ENCODE measurements around the gene HDAC4.

HDAC4 gene

DNA sequence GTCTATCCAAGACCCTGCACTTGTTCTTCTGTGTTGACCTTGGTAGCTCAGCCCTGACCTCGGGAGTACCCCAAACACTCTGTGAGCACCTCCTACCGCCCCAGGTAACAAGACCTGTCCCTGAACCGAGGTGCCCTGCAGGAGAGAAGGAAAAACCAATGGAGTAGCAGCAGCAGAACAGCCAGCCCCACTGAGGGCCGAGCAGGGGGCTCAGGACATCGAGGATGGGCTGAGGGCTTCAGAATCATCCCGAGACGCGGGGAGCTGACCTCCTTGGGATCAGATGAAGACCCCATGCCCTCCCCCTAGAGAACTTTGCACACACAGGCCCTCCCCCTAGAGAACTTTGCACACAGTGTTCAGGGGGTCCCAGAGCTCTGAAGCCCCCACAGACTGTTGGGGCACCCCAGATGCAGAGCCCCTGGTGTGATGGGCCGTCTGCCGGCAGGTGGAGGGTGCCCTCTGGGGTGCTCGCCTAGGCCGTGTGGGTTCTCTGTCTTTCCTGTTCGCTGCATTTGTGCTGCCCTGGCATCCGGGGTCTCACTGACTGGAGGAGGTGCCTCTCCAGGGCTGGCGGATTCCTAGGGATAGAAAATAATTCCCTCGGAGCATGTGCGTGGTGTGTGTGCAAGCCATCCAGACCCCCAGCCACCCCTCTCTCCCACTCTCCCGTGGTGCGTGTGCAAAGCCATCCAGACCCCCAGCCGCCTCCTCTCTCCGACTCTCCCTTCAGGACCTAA, 363.8 kb downstream of the HDAC4 start:
- Histone ChIP-seq H3K36me3 (ENCODE audit: control insufficient read depth, insufficient read depth, low read length) (no peaks in the 10 kb centered on the region), H3K4me1 (ENCODE audit: control insufficient read depth, insufficient read depth, low read length) (no peaks in the 10 kb centered on the region)

GRCh38 chr2:239035997-239036731, 364.7 kb downstream of the HDAC4 start:
- H3K4me3 ChIP-seq (ENCODE audit: low read depth, low read length) = no peak overlapping the region

More for the DNA sequence above, 363.8 kb downstream of the HDAC4 start:
- H3K4me3 ChIP-seq (ENCODE audit: low read depth, low read length) = no peak overlapping the region
- no peaks in the 10 kb centered on the region for H3K9me3 ChIP-seq (ENCODE audit: control insufficient read depth, insufficient read depth, low read length)
- no peak overlapping the region for H3K9ac ChIP-seq (ENCODE audit: low read depth, low read length)
- no peaks in the 10 kb centered on the region for H3K27me3 ChIP-seq (ENCODE audit: control insufficient read depth, insufficient read depth, low read length)

DNA sequence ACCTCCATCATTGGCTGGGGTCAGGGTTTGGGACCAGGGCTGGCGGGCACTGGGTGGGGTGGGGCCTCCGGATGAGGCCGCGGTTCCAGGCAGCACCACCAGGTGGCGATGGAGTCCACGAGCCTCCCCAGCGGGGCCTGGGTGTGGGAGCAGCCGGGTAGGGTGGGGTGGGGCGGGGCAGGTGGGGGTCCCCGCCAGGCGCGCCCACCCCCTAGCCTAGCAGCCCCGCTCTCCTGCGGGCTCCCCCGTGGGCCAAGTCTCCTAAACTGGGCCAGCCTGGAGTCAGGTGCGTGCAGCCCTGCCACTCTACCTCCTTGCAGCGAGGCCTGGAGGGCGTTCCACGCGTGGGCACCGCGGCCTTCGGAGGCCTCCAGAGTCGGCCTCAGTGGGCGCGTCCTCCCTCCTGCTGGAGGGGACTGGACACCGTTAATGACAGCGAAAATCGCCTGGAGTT, 365.4 kb downstream of the HDAC4 start:
- H3K4me1 ChIP-seq (ENCODE audit: control insufficient read depth, insufficient read depth, low read length) = no peaks in the 10 kb centered on the region
- H3K9ac ChIP-seq (ENCODE audit: low read depth, low read length) = no peak overlapping the region
- no peaks in the 10 kb centered on the region for H3K9me3 ChIP-seq (ENCODE audit: control insufficient read depth, insufficient read depth, low read length)
- no peak overlapping the region for H3K4me3 ChIP-seq (ENCODE audit: low read depth, low read length)
- no peaks in the 10 kb centered on the region for H3K36me3 ChIP-seq (ENCODE audit: control insufficient read depth, insufficient read depth, low read length)
- no peaks in the 10 kb centered on the region for H3K27me3 ChIP-seq (ENCODE audit: control insufficient read depth, insufficient read depth, low read length)

More at GRCh38 chr2:239035997-239036731, 364.7 kb downstream of the HDAC4 start:
- H3K4me1 ChIP-seq (ENCODE audit: control insufficient read depth, insufficient read depth, low read length) = no peaks in the 10 kb centered on the region
- no peaks in the 10 kb centered on the region for H3K36me3 ChIP-seq (ENCODE audit: control insufficient read depth, insufficient read depth, low read length)
- H3K9ac ChIP-seq (ENCODE audit: low read depth, low read length) = no peak overlapping the region
- no peaks in the 10 kb centered on the region for H3K9me3 ChIP-seq (ENCODE audit: control insufficient read depth, insufficient read depth, low read length)
- H3K27me3 ChIP-seq (ENCODE audit: control insufficient read depth, insufficient read depth, low read length) = no peaks in the 10 kb centered on the region

DNA sequence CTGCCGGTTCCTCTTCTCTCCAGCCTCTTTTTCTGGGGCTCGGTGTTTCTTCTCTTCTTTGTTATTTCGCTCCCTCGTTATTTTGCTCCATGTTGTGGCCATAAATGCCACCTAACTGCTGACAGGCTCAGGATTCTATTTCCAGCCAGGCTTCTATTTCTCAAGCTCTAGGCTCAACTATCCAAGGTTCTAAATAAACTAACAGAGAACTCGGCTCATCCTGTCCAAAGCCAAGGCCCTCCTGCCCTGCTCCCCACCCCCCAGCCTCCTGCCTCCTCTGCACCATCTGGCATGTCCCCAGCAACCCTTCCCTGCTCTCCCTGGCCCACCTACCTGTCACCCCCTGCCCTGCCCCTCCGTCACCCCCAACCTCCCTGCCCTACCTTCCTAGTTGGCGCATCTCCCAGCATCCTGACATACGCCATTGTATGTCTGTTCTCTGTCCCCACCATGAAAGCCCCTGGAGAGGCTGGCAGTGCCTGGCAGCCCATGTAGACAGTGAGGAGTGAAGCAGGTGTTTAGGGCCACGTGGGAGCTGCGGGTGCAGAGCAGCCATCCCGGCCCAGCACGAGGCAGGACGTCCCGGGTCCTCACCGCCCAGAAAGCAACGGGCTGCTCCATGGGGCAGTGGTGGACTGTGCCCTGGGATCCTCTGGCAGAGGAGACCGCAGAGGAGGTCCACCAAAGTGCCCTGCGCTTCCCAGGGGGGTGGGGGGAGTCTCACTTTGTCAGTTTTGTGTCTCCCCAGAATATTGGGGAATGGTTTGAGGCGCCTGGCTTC, 366.1 kb downstream of the HDAC4 start:
- H3K4me1 ChIP-seq (ENCODE audit: control insufficient read depth, insufficient read depth, low read length) = no peaks in the 10 kb centered on the region
- H3K4me3 ChIP-seq (ENCODE audit: low read depth, low read length) = no peak overlapping the region
- no peak overlapping the region for H3K9ac ChIP-seq (ENCODE audit: low read depth, low read length)
- no peaks in the 10 kb centered on the region for H3K36me3 ChIP-seq (ENCODE audit: control insufficient read depth, insufficient read depth, low read length)
- H3K9me3 ChIP-seq (ENCODE audit: control insufficient read depth, insufficient read depth, low read length) = no peaks in the 10 kb centered on the region
- H3K27me3 ChIP-seq (ENCODE audit: control insufficient read depth, insufficient read depth, low read length) = no peaks in the 10 kb centered on the region

DNA sequence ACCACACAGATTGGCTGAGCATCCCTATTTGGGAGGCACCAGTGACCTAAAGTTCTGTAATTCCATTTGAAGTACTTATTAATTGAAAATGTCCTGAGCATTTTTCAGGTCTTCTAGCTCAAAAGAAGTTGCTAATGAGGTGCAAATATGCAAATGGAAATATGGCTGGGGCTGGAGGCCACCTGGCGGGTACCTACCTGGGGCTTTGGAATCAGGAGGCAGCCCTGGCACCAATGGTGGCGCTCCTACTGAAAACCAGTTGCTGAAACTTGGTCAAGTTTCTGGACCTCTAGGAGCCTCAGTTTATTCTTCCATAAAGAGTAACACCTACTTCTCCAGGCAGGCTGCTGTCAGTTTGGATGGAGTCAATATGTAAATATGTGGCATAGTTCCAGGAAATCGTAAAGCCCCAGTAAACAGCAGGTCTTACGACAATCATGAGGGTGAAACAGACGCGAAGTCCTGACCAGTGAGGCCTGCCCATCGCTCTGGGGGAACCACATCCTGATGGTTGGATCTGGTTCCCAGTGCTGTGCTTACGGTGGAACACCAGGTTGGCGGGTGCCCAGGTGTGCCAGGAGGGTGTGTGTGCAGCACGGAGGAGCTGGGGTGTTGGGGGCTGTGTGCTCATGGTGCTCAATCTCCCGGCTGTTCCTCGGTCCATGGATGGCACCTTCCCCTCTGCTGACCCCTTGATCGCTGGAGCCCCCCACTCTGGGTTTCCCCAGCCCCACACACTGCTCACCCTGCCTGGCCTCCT, 366.8 kb downstream of the HDAC4 start:
- Histone ChIP-seq H3K9me3 (ENCODE audit: control insufficient read depth, insufficient read depth, low read length) (no peaks in the 10 kb centered on the region), H3K27me3 (ENCODE audit: control insufficient read depth, insufficient read depth, low read length) (no peaks in the 10 kb centered on the region), H3K9ac (ENCODE audit: low read depth, low read length) (no peak overlapping the region), H3K4me3 (ENCODE audit: low read depth, low read length) (no peak overlapping the region), H3K4me1 (ENCODE audit: control insufficient read depth, insufficient read depth, low read length) (no peaks in the 10 kb centered on the region), H3K36me3 (ENCODE audit: control insufficient read depth, insufficient read depth, low read length) (no peaks in the 10 kb centered on the region)

DNA sequence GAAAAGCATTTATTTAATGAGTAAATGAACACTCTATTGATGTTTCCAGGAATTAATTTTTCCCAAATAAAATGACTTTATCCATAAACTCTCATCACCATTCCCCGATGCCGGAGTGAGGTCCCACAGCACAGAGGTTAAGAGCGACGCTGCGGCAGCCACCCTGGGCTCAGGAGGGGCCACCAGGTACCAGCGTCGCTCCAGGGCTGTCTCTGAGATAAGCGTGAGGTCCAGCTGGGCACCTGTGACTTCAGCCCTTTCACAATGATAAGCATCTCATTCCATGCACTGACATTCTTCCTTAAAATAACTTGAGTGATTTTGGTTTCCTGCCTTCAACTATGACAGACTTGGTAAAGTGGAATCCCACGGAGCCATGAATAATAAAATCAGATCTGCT, 370.9 kb downstream of the HDAC4 start:
- H3K9me3 ChIP-seq (ENCODE audit: control insufficient read depth, insufficient read depth, low read length) = no peaks in the 10 kb centered on the region
- no peak overlapping the region for H3K4me3 ChIP-seq (ENCODE audit: low read depth, low read length)
- no peak overlapping the region for H3K9ac ChIP-seq (ENCODE audit: low read depth, low read length)
- no peaks in the 10 kb centered on the region for H3K4me1 ChIP-seq (ENCODE audit: control insufficient read depth, insufficient read depth, low read length)
- H3K27me3 ChIP-seq (ENCODE audit: control insufficient read depth, insufficient read depth, low read length) = no peaks in the 10 kb centered on the region
- no peaks in the 10 kb centered on the region for H3K36me3 ChIP-seq (ENCODE audit: control insufficient read depth, insufficient read depth, low read length)

DNA sequence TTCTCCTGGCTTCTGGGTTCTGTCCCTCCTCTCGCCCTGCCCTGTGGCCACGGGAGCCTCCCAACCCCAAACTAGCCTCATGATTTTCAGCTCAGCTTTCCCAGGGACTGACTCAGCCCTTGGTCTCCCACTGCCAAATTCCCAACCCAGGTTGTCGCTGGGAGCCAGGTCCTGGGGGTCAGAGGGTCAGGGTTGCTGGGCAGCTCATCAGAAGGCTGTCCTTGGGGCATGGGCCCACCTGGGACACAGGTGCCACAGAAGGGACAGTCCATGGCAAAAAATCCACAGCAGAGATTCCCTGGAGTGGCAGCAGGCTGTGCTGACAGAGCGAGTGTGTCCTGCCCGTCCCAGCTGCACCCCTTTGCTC, 372.6 kb downstream of the HDAC4 start:
- Histone ChIP-seq H3K36me3 (ENCODE audit: control insufficient read depth, insufficient read depth, low read length) (no peaks in the 10 kb centered on the region), H3K9me3 (ENCODE audit: control insufficient read depth, insufficient read depth, low read length) (no peaks in the 10 kb centered on the region), H3K27me3 (ENCODE audit: control insufficient read depth, insufficient read depth, low read length) (no peaks in the 10 kb centered on the region), H3K4me3 (ENCODE audit: low read depth, low read length) (no peak overlapping the region), H3K9ac (ENCODE audit: low read depth, low read length) (no peak overlapping the region), H3K4me1 (ENCODE audit: control insufficient read depth, insufficient read depth, low read length) (no peaks in the 10 kb centered on the region)

- Histone ChIP-seq H3K4me1 (ENCODE audit: control insufficient read depth, insufficient read depth, low read length) (no peaks in the 10 kb centered on the region), H3K36me3 (ENCODE audit: control insufficient read depth, insufficient read depth, low read length) (no peaks in the 10 kb centered on the region), H3K9ac (ENCODE audit: low read depth, low read length) (no peak overlapping the region), H3K9me3 (ENCODE audit: control insufficient read depth, insufficient read depth, low read length) (no peaks in the 10 kb centered on the region), H3K4me3 (ENCODE audit: low read depth, low read length) (no peak overlapping the region), H3K27me3 (ENCODE audit: control insufficient read depth, insufficient read depth, low read length) (no peaks in the 10 kb centered on the region)
These were observed 373.2 kb downstream of the HDAC4 start for GRCh38 chr2:239027391-239028252.

DNA sequence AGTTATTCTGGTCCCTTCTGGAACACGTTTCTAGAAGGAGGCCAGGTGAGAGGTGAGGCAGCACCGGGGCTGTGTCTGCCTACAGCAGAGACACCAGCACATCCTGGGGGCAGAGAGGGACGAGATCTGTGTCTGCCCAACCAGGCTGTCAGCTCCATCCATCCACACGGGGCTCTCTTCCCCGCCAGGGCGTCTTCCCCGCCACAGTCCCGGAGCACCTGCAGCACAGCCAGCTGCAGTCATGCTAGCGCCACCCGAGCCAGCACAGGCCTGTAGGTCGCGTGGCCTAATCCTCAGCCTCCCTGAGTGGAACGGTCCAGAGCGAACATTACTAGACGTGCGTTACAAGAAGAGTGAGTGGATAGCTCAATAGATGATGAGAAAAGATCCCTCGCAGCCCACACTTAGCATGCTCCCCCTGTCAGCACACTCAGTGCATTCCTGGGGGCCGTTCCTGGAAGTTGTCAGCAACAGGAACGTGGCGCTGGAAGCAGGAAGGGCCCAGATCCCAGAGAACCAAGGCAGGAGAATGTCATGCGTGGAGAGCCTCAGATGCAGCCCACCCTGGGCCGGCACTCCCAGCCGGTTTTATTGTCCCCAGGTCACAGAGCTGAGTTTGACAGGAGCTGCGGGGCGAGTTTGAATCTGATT, 374.0 kb downstream of the HDAC4 start:
- H3K36me3 ChIP-seq (ENCODE audit: control insufficient read depth, insufficient read depth, low read length) = no peaks in the 10 kb centered on the region

GRCh38 chr2:239025951-239026461, 374.8 kb downstream of the HDAC4 start:
- Histone ChIP-seq H3K9me3 (ENCODE audit: control insufficient read depth, insufficient read depth, low read length) (no peaks in the 10 kb centered on the region), H3K27me3 (ENCODE audit: control insufficient read depth, insufficient read depth, low read length) (no peaks in the 10 kb centered on the region), H3K4me1 (ENCODE audit: control insufficient read depth, insufficient read depth, low read length) (no peaks in the 10 kb centered on the region), H3K4me3 (ENCODE audit: low read depth, low read length) (no peak overlapping the region), H3K9ac (ENCODE audit: low read depth, low read length) (no peak overlapping the region), H3K36me3 (ENCODE audit: control insufficient read depth, insufficient read depth, low read length) (no peaks in the 10 kb centered on the region)

More for the DNA sequence above, 374.0 kb downstream of the HDAC4 start:
- H3K4me3 ChIP-seq (ENCODE audit: low read depth, low read length) = no peak overlapping the region
- no peaks in the 10 kb centered on the region for H3K9me3 ChIP-seq (ENCODE audit: control insufficient read depth, insufficient read depth, low read length)
- no peaks in the 10 kb centered on the region for H3K4me1 ChIP-seq (ENCODE audit: control insufficient read depth, insufficient read depth, low read length)
- H3K27me3 ChIP-seq (ENCODE audit: control insufficient read depth, insufficient read depth, low read length) = no peaks in the 10 kb centered on the region
- no peak overlapping the region for H3K9ac ChIP-seq (ENCODE audit: low read depth, low read length)

Data from iPS-15b (cell line).